ENCODE data around the gene TRAPPC2B.

- TF ChIP-seq, protein P1, sequence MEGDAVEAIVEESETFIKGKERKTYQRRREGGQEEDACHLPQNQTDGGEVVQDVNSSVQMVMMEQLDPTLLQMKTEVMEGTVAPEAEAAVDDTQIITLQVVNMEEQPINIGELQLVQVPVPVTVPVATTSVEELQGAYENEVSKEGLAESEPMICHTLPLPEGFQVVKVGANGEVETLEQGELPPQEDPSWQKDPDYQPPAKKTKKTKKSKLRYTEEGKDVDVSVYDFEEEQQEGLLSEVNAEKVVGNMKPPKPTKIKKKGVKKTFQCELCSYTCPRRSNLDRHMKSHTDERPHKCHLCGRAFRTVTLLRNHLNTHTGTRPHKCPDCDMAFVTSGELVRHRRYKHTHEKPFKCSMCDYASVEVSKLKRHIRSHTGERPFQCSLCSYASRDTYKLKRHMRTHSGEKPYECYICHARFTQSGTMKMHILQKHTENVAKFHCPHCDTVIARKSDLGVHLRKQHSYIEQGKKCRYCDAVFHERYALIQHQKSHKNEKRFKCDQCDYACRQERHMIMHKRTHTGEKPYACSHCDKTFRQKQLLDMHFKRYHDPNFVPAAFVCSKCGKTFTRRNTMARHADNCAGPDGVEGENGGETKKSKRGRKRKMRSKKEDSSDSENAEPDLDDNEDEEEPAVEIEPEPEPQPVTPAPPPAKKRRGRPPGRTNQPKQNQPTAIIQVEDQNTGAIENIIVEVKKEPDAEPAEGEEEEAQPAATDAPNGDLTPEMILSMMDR (optimal IDR thresholded peaks at IDR 0.05 in 1 of 3, IDR thresholded peaks at IDR 0.05 in 1 of 3, conservative IDR thresholded peaks at IDR 0.05 in 1 of 3; ENCODE audit: extremely low read depth in 1 of 3, insufficient read depth in 2 of 3, low read length in 3 of 3) = no peak
- TF ChIP-seq EZH2 (IDR thresholded peaks at IDR 0.05; ENCODE audit: low read length) = no peak
Observed at GRCh38 chr19:57314146-57314545, 49.2 kb upstream of the TRAPPC2B start.

All from keratinocyte (primary cell).